ENCODE data around the gene DACT3. TPM values are rescaled to one million over a fixed set of nuclear protein-coding genes. Genes with fewer than 3 reads are reported as not detected.

Gene DACT3
- total and polyA plus RNA-seq, 4 donors: 0.32 to 1.4 (median 1.0) TPM

DNA sequence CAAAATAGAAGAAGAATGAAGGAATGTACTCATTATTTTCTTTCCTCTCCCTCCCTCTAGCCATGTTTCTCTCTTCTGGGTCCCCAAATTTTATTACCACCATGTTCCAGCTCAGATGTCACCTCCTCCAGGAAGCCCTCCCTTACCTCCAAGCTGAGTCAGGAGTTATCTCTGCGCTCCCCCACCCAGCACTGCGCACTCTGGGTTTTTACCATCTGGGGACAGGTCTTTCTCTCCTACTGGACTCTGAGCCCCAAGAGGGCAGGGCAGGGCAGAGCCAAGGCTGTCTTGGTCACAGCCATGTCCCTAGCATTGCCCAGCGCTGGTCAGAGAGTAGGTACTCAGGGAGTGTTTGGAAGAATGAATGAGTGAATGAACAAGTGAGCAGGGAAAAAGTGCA, 27.9 kb downstream of the DACT3 start:
- Histone ChIP-seq H3K9ac (ENCODE audit: low read depth in 1 of 2, low read length in 2 of 2) (no peak overlapping the region), H3K27me3 (ENCODE audit: control insufficient read depth in 4 of 4, insufficient read depth in 4 of 4, low read length in 3 of 4) (peaks cover 0 to 15% (median 0%) of the 10 kb centered on the region in 4 donors), H3K4me3 (ENCODE audit: low read depth in 1 of 3, low read length in 3 of 3) (no peak overlapping the region), H3K4me1 (ENCODE audit: control insufficient read depth in 4 of 4, insufficient read depth in 4 of 4, low read length in 3 of 4) (peaks cover 4 to 6% (median 4%) of the 10 kb centered on the region in 4 donors), H3K9me3 (ENCODE audit: control insufficient read depth in 4 of 4, low read length in 3 of 4) (no peaks in the 10 kb centered on the region), H3K36me3 (ENCODE audit: control insufficient read depth in 4 of 4, insufficient read depth in 3 of 4, low read depth in 1 of 4, low read length in 3 of 4) (no peaks in the 10 kb centered on the region), H3K27ac (ENCODE audit: low read depth in 1 of 2, low read length in 2 of 2) (no peak overlapping the region)
- WGBS: 83% methylated on average over 3 of the region's 3 CpGs
- DNase-seq (ENCODE audit: low spot score): no peak
- TF ChIP-seq JUND (IDR thresholded peaks at IDR 0.05) (no peak), EGR1 (IDR thresholded peaks at IDR 0.05; ENCODE audit: low read depth in 2 of 2) (no peak), NR2F2 (IDR thresholded peaks at IDR 0.05) (no peak), TAF1 (conservative IDR thresholded peaks at IDR 0.05) (no peak), FOXA2 (IDR thresholded peaks at IDR 0.05) (no peak), SP1 (IDR thresholded peaks at IDR 0.05) (no peak), GABPA (IDR thresholded peaks at IDR 0.05 in 1 of 2, conservative IDR thresholded peaks at IDR 0.05 in 1 of 2) (no peak), HNF4A (conservative IDR thresholded peaks at IDR 0.05) (no peak), YY1 (IDR thresholded peaks at IDR 0.05) (no peak), FOXA1 (IDR thresholded peaks at IDR 0.05) (no peak), RXRA (IDR thresholded peaks at IDR 0.05) (no peak)
- TF ChIP-seq, protein P1, sequence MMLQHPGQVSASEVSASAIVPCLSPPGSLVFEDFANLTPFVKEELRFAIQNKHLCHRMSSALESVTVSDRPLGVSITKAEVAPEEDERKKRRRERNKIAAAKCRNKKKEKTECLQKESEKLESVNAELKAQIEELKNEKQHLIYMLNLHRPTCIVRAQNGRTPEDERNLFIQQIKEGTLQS (IDR thresholded peaks at IDR 0.05): no peak
- TF ChIP-seq, protein P2, sequence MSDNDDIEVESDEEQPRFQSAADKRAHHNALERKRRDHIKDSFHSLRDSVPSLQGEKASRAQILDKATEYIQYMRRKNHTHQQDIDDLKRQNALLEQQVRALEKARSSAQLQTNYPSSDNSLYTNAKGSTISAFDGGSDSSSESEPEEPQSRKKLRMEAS (IDR thresholded peaks at IDR 0.05): no peak
- TF ChIP-seq, protein P3, sequence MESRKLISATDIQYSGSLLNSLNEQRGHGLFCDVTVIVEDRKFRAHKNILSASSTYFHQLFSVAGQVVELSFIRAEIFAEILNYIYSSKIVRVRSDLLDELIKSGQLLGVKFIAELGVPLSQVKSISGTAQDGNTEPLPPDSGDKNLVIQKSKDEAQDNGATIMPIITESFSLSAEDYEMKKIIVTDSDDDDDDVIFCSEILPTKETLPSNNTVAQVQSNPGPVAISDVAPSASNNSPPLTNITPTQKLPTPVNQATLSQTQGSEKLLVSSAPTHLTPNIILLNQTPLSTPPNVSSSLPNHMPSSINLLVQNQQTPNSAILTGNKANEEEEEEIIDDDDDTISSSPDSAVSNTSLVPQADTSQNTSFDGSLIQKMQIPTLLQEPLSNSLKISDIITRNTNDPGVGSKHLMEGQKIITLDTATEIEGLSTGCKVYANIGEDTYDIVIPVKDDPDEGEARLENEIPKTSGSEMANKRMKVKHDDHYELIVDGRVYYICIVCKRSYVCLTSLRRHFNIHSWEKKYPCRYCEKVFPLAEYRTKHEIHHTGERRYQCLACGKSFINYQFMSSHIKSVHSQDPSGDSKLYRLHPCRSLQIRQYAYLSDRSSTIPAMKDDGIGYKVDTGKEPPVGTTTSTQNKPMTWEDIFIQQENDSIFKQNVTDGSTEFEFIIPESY (IDR thresholded peaks at IDR 0.05): no peak

DNA sequence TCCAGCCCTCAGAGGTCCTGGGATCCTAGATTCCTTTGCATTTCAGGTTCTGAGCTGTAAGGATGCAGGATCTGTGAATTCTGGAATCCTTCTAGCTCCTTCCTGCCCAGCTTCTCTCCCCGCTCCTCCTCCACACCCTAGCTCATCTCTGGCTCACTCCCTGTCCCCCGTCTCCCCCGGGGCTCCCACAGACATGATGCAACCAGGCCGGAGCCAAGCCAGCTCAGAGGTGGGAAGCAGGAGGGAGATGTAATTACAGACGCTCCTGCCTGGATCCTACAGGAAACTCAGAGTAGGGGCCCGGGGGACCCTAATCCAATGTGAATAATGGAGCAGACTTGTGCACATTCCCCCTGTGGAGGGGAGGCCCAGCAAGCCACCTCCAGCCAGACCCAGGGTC, 29.5 kb downstream of the DACT3 start:
- Histone ChIP-seq H3K27me3 (ENCODE audit: control insufficient read depth in 4 of 4, insufficient read depth in 4 of 4, low read length in 3 of 4) (peaks cover 0 to 11% (median 0%) of the 10 kb centered on the region in 4 donors), H3K36me3 (ENCODE audit: control insufficient read depth in 4 of 4, insufficient read depth in 3 of 4, low read depth in 1 of 4, low read length in 3 of 4) (no peaks in the 10 kb centered on the region), H3K9ac (ENCODE audit: low read depth in 1 of 2, low read length in 2 of 2) (no peak overlapping the region), H3K4me3 (ENCODE audit: low read depth in 1 of 3, low read length in 3 of 3) (no peak overlapping the region), H3K27ac (ENCODE audit: low read depth in 1 of 2, low read length in 2 of 2) (no peak overlapping the region), H3K9me3 (ENCODE audit: control insufficient read depth in 4 of 4, low read length in 3 of 4) (no peaks in the 10 kb centered on the region), H3K4me1 (ENCODE audit: control insufficient read depth in 4 of 4, insufficient read depth in 4 of 4, low read length in 3 of 4) (peaks cover 4 to 5% (median 4%) of the 10 kb centered on the region in 4 donors)
- DNase-seq (ENCODE audit: low spot score): no peak
- 71% methylated on average over 6 of the region's 6 CpGs for WGBS
- TF ChIP-seq TAF1 (conservative IDR thresholded peaks at IDR 0.05): no peak
- TF ChIP-seq, protein P1 (IDR thresholded peaks at IDR 0.05): no peak

DNA sequence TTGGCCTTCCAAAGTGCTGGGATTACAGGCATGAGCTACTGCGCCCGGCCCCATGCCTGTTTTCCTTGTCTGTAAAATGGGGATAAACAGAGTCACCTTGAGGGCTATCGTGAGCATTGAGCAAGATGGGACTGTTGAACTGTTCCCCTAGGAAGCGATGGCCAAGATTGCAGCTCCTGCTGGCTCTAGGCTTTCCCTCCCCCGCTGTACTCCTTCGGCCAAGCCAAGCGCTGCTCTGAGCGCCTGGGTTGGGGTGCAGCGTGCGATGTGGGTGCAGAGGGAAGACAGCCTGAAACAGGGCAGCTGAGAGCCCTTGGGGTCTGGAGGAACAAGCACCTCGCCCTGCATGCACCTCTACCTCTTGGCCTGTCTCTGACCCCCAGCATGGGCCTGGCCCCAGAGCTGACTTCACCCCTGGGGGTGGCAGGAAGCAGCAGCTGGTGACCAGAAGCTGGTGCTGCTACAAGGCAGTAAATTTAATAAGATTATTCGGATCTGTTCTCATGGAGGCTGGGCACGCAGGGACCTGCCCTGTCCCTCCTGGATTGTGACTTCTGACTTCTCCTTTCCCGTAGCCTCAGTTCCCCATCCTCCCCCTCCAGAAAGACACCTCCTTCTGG, 30.3 kb downstream of the DACT3 start:
- Histone ChIP-seq H3K4me1 (ENCODE audit: control insufficient read depth in 4 of 4, insufficient read depth in 4 of 4, low read length in 3 of 4) (peaks cover 4 to 5% (median 4%) of the 10 kb centered on the region in 4 donors), H3K27me3 (ENCODE audit: control insufficient read depth in 4 of 4, insufficient read depth in 4 of 4, low read length in 3 of 4) (peaks cover 0 to 11% (median 0%) of the 10 kb centered on the region in 4 donors), H3K9me3 (ENCODE audit: control insufficient read depth in 4 of 4, low read length in 3 of 4) (no peaks in the 10 kb centered on the region), H3K9ac (ENCODE audit: low read depth in 1 of 2, low read length in 2 of 2) (no peak overlapping the region), H3K27ac (ENCODE audit: low read depth in 1 of 2, low read length in 2 of 2) (no peak overlapping the region), H3K4me3 (ENCODE audit: low read depth in 1 of 3, low read length in 3 of 3) (no peak overlapping the region), H3K36me3 (ENCODE audit: control insufficient read depth in 4 of 4, insufficient read depth in 3 of 4, low read depth in 1 of 4, low read length in 3 of 4) (no peaks in the 10 kb centered on the region)
- 84% methylated on average over 14 of the region's 14 CpGs for WGBS
- no peak for DNase-seq (ENCODE audit: low spot score)
- TF ChIP-seq EGR1 (IDR thresholded peaks at IDR 0.05; ENCODE audit: low read depth in 2 of 2) (no peak), JUND (IDR thresholded peaks at IDR 0.05) (no peak), FOXA1 (IDR thresholded peaks at IDR 0.05) (no peak), GABPA (IDR thresholded peaks at IDR 0.05 in 1 of 2, conservative IDR thresholded peaks at IDR 0.05 in 1 of 2) (no peak), RAD21 (IDR thresholded peaks at IDR 0.05) (no peak), RXRA (IDR thresholded peaks at IDR 0.05) (no peak), FOXA2 (IDR thresholded peaks at IDR 0.05) (no peak), HNF4A (conservative IDR thresholded peaks at IDR 0.05) (no peak), TAF1 (conservative IDR thresholded peaks at IDR 0.05) (no peak), SP1 (IDR thresholded peaks at IDR 0.05) (no peak), NR2F2 (IDR thresholded peaks at IDR 0.05) (no peak), HNF4G (IDR thresholded peaks at IDR 0.05) (no peak)
- TF ChIP-seq, protein P2 (IDR thresholded peaks at IDR 0.05): no peak
- TF ChIP-seq, protein P1 (IDR thresholded peaks at IDR 0.05): no peak
- TF ChIP-seq, protein P4, sequence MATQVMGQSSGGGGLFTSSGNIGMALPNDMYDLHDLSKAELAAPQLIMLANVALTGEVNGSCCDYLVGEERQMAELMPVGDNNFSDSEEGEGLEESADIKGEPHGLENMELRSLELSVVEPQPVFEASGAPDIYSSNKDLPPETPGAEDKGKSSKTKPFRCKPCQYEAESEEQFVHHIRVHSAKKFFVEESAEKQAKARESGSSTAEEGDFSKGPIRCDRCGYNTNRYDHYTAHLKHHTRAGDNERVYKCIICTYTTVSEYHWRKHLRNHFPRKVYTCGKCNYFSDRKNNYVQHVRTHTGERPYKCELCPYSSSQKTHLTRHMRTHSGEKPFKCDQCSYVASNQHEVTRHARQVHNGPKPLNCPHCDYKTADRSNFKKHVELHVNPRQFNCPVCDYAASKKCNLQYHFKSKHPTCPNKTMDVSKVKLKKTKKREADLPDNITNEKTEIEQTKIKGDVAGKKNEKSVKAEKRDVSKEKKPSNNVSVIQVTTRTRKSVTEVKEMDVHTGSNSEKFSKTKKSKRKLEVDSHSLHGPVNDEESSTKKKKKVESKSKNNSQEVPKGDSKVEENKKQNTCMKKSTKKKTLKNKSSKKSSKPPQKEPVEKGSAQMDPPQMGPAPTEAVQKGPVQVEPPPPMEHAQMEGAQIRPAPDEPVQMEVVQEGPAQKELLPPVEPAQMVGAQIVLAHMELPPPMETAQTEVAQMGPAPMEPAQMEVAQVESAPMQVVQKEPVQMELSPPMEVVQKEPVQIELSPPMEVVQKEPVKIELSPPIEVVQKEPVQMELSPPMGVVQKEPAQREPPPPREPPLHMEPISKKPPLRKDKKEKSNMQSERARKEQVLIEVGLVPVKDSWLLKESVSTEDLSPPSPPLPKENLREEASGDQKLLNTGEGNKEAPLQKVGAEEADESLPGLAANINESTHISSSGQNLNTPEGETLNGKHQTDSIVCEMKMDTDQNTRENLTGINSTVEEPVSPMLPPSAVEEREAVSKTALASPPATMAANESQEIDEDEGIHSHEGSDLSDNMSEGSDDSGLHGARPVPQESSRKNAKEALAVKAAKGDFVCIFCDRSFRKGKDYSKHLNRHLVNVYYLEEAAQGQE (IDR thresholded peaks at IDR 0.05): no peak
- TF ChIP-seq, protein P3 (IDR thresholded peaks at IDR 0.05): no peak
